Small intestine (tissue), 7 donors: Measurements from ENCODE around the gene CHODL. TPM values are rescaled to one million over a fixed set of nuclear protein-coding genes. Genes with fewer than 3 reads are reported as not detected.

Source experiments
- DNase-seq, 2 donors: peaks; one replicate each; pipeline versions ENCODE4 v3.0.0 to v3.0.0-alpha.2; 2013
- FAIRE-seq: peaks from 2 replicates; lab custom pipeline; 2012; peaks lifted over from hg19 to GRCh38; lab: Jason Lieb, UNC
- H3K27ac ChIP-seq, 3 donors: one replicate each; pipeline ENCODE4 v1.5.1; 2013; ENCODE audit warnings: low read length in 2 of 3, mild to moderate bottlenecking in 2 of 3, control low read depth in 1 of 3, inconsistent platforms in 1 of 3, low read depth in 1 of 3, moderate library complexity in 1 of 3
- H3K27me3 ChIP-seq, 3 donors: one replicate each; pipeline ENCODE4 v1.6.1; 2013; ENCODE audit warnings: low read length in 3 of 3, inconsistent platforms in 1 of 3; ENCODE audit not compliant: control insufficient read depth in 3 of 3, insufficient read depth in 3 of 3
- H3K36me3 ChIP-seq, 3 donors: one replicate each; pipeline ENCODE4 v1.6.1; 2013; ENCODE audit warnings: low read length in 3 of 3, inconsistent platforms in 1 of 3, low read depth in 1 of 3, mild to moderate bottlenecking in 1 of 3, moderate library complexity in 1 of 3; ENCODE audit not compliant: control insufficient read depth in 3 of 3, insufficient read depth in 2 of 3
- H3K4me1 ChIP-seq, 3 donors: one replicate each; pipeline ENCODE4 v1.6.1; 2013; ENCODE audit warnings: low read length in 2 of 3, inconsistent platforms in 1 of 3, low read depth in 1 of 3, mild to moderate bottlenecking in 1 of 3, moderate library complexity in 1 of 3; ENCODE audit not compliant: control insufficient read depth in 3 of 3, insufficient read depth in 2 of 3
- H3K4me3 ChIP-seq, 3 donors: one replicate each; pipeline ENCODE4 v1.5.1; 2013; ENCODE audit warnings: low read length in 3 of 3, control low read depth in 1 of 3, inconsistent platforms in 1 of 3, low read depth in 1 of 3, mild to moderate bottlenecking in 1 of 3, moderate library complexity in 1 of 3
- H3K9me3 ChIP-seq, 2 donors: one replicate each; pipeline ENCODE4 v1.6.1; 2013; ENCODE audit warnings: low read depth in 1 of 2, low read length in 1 of 2; ENCODE audit not compliant: control insufficient read depth in 2 of 2, insufficient read depth in 1 of 2
- WGBS, 3 donors: extraction: QIAGEN DNeasy Blood & Tissue Kit; methylation state at CpG; one replicate each; pipeline ENCODE4 v1.1.7; 2013; 5-methylcytosine and 5-hydroxymethylcytosine counted together
- polyA plus RNA-seq, 4 donors: library from polyadenylated mRNA; stranded (reverse) in 3 of 4; unstranded in 1 of 4; fragments of 200-250 nt in 3 of 4; fragments of 120-200 nt in 1 of 4; gene quantifications; one replicate each; pipeline versions ENCODE4 v1.2.1 to v1.2.3, GENCODE V29; 2013
- donor health status: healthy with polysubstance abuse.
- donor health status: control.
- donor health status: control.
- donor health status: Bipolar disorder and iron deficiency.
- donor health status: healthy.

Gene CHODL
- polyA plus RNA-seq, 4 donors: 0.16 to 0.97 (median 0.22) TPM; not detected in 1

- H3K4me1 ChIP-seq: no peaks in the 10 kb centered on the region
- FAIRE-seq: no peak
- no peak for DNase-seq
- 88 to 95% (median 95%) methylated on average over 1 of the region's 1 CpG for WGBS, 3 donors
- no peaks in the 10 kb centered on the region for H3K27me3 ChIP-seq
- no peak overlapping the region for H3K27ac ChIP-seq
- H3K9me3 ChIP-seq: no peaks in the 10 kb centered on the region
- H3K36me3 ChIP-seq: no peaks in the 10 kb centered on the region
- no peak overlapping the region for H3K4me3 ChIP-seq
These were observed 22.9 kb downstream of the CHODL start for GRCh38 chr21:18267496-18267895.

- WGBS, 3 donors: 89 to 95% (median 90%) methylated on average over 1 of the region's 1 CpG
- FAIRE-seq (no peak), DNase-seq (no peak)
- Histone ChIP-seq H3K27me3 (no peaks in the 10 kb centered on the region), H3K27ac (no peak overlapping the region), H3K9me3 (no peaks in the 10 kb centered on the region), H3K4me1 (no peaks in the 10 kb centered on the region), H3K4me3 (no peak overlapping the region), H3K36me3 (peaks cover 0 to 2% (median 0%) of the 10 kb centered on the region in 3 donors)
These were observed 24.3 kb downstream of the CHODL start for GRCh38 chr21:18268906-18269305.

- WGBS, 3 donors: 88 to 92% (median 89%) methylated on average over 7 of the region's 7 CpGs
- DNase-seq (no peak), FAIRE-seq (no peak)
- no peaks in the 10 kb centered on the region for H3K4me1 ChIP-seq
- no peak overlapping the region for H3K4me3 ChIP-seq
- peaks cover 0 to 2% (median 0%) of the 10 kb centered on the region in 3 donors for H3K36me3 ChIP-seq
- H3K27me3 ChIP-seq: no peaks in the 10 kb centered on the region
- no peaks in the 10 kb centered on the region for H3K9me3 ChIP-seq
- H3K27ac ChIP-seq: no peak overlapping the region
These were observed 25.2 kb downstream of the CHODL start for GRCh38 chr21:18269856-18270255.

GRCh38 chr21:18273400-18273799 is 28.8 kb downstream of the CHODL start:
- Histone ChIP-seq H3K36me3 (peaks cover 0 to 2% (median 0%) of the 10 kb centered on the region in 3 donors), H3K27me3 (no peaks in the 10 kb centered on the region), H3K4me3 (no peak overlapping the region), H3K4me1 (no peaks in the 10 kb centered on the region), H3K9me3 (no peaks in the 10 kb centered on the region), H3K27ac (no peak overlapping the region)
- WGBS, 3 donors: 85 to 86% (median 85%) methylated on average over 4 of the region's 4 CpGs
- FAIRE-seq (no peak), DNase-seq (no peak)

- H3K36me3 ChIP-seq: peaks cover 0 to 2% (median 0%) of the 10 kb centered on the region in 3 donors
- H3K4me1 ChIP-seq: no peaks in the 10 kb centered on the region
- DNase-seq (no peak), FAIRE-seq (no peak)
- H3K27ac ChIP-seq: no peak overlapping the region
- H3K27me3 ChIP-seq: no peaks in the 10 kb centered on the region
- no peaks in the 10 kb centered on the region for H3K9me3 ChIP-seq
- 63 to 69% (median 65%) methylated on average over 5 of the region's 5 CpGs for WGBS, 3 donors
- no peak overlapping the region for H3K4me3 ChIP-seq
These were observed 29.7 kb downstream of the CHODL start for GRCh38 chr21:18274370-18274769.

- no peak overlapping the region for H3K27ac ChIP-seq
- FAIRE-seq: no peak
- DNase-seq: peak in 1 of 2 donors; percentile 27
- peaks cover 0 to 5% (median 0%) of the 10 kb centered on the region in 3 donors for H3K36me3 ChIP-seq
- no peaks in the 10 kb centered on the region for H3K9me3 ChIP-seq
- H3K4me1 ChIP-seq: no peaks in the 10 kb centered on the region
- no peaks in the 10 kb centered on the region for H3K27me3 ChIP-seq
- 9 to 50% (median 22%) methylated on average over 3 of the region's 3 CpGs for WGBS, 3 donors
- no peak overlapping the region for H3K4me3 ChIP-seq
These were observed 31.1 kb downstream of the CHODL start for GRCh38 chr21:18275781-18276180.

- FAIRE-seq (no peak), DNase-seq (no peak)
- Histone ChIP-seq H3K9me3 (no peaks in the 10 kb centered on the region), H3K4me1 (no peaks in the 10 kb centered on the region), H3K27ac (no peak overlapping the region), H3K27me3 (no peaks in the 10 kb centered on the region), H3K36me3 (no peaks in the 10 kb centered on the region), H3K4me3 (no peak overlapping the region)
- WGBS, 3 donors: 83 to 86% (median 85%) methylated on average over 4 of the region's 4 CpGs
These were observed 40.7 kb downstream of the CHODL start for GRCh38 chr21:18285379-18285778.

- H3K4me3 ChIP-seq: no peak overlapping the region
- no peaks in the 10 kb centered on the region for H3K4me1 ChIP-seq
- 66 to 78% (median 73%) methylated on average over 2 of the region's 2 CpGs for WGBS, 3 donors
- no peak for FAIRE-seq
- peaks cover 0 to 5% (median 0%) of the 10 kb centered on the region in 3 donors for H3K36me3 ChIP-seq
- no peak overlapping the region for H3K27ac ChIP-seq
- H3K27me3 ChIP-seq: no peaks in the 10 kb centered on the region
- DNase-seq: no peak
- no peaks in the 10 kb centered on the region for H3K9me3 ChIP-seq
These were observed 45.2 kb downstream of the CHODL start for GRCh38 chr21:18289876-18290275.

- FAIRE-seq: no peak
- no peak overlapping the region for H3K4me3 ChIP-seq
- no peak overlapping the region for H3K27ac ChIP-seq
- no peaks in the 10 kb centered on the region for H3K27me3 ChIP-seq
- DNase-seq: no peak
- peaks cover 0 to 6% (median 0%) of the 10 kb centered on the region in 3 donors for H3K36me3 ChIP-seq
- no peaks in the 10 kb centered on the region for H3K4me1 ChIP-seq
- WGBS, 3 donors: 87 to 93% (median 88%) methylated on average over 9 of the region's 9 CpGs
- H3K9me3 ChIP-seq: no peaks in the 10 kb centered on the region
These were observed 49.5 kb downstream of the CHODL start for GRCh38 chr21:18294100-18294499.
